A549 (cell line): ENCODE measurements around the gene PTPRN2. TPM values are rescaled to one million over a fixed set of nuclear protein-coding genes. Genes with fewer than 3 reads are reported as not detected.

Experiments used
- ATAC-seq, 2 experiments: fragments of 200-7000 bp in 1 of 2; fragments of >200 bp in 1 of 2; cut with Nextera tagmentation in 1 of 2; cut with Tn5 transposase in 1 of 2; 3 replicates each; pipeline versions ENCODE4 v1.8.0 to v1.9.1; 2018 to 2020; ENCODE audit warnings: mild to moderate bottlenecking in 1 of 2, moderate library complexity in 1 of 2
- CTCF ChIA-PET: fragments of 300-600 bp; sonication (Branson Sonifier 250); formaldehyde crosslinking; extraction: SDS; loops from one replicate; lab custom pipeline; 2021; ENCODE audit warnings: antibody characterized with exemption, inconsistent platforms; lab: Yijun Ruan, JAX
- POLR2A ChIA-PET: fragments of 350-600 bp; formaldehyde crosslinking; extraction: SDS; loops from one replicate; lab custom pipeline; 2021; ENCODE audit warnings: antibody characterized with exemption, inconsistent platforms; lab: Yijun Ruan, JAX
- DNase-seq, 2 experiments: peaks; one replicate each; pipeline versions ENCODE4 v3.0.0 to v3.0.0-alpha.2; 2011 to 2016; ENCODE audit warnings: low read depth in 1 of 2, low spot score in 1 of 2
- FAIRE-seq: peaks from 2 replicates; lab custom pipeline; 2011; peaks lifted over from hg19 to GRCh38; lab: Jason Lieb, UNC
- H3K27ac ChIP-seq, 2 experiments: fragments of >200 bp; sonication (Bioruptor Twin); formaldehyde crosslinking; 3 replicates each; pipeline ENCODE4 v1.5.1; 2016 to 2017
- H3K4me1 ChIP-seq: fragments of >200 bp; sonication (Bioruptor Twin); formaldehyde crosslinking; 3 replicates; pipeline ENCODE4 v1.6.1; 2016
- H3K4me2 ChIP-seq: fragments of >200 bp; sonication (Bioruptor Twin); formaldehyde crosslinking; 3 replicates; pipeline ENCODE4 v1.6.1; 2016
- H3K4me3 ChIP-seq: fragments of >200 bp; sonication (Bioruptor Twin); formaldehyde crosslinking; 3 replicates; pipeline ENCODE4 v1.5.1; 2016
- H3K9me3 ChIP-seq: fragments of >200 bp; sonication (Bioruptor Twin); formaldehyde crosslinking; 3 replicates; pipeline ENCODE4 v1.6.1; 2016
- ATOH8 ChIP-seq: fragments of 250-450 bp; sonication (Bioruptor Pico); IDR thresholded peaks from 2 replicates; pipeline ENCODE4 v1.5.0; 2020; ENCODE audit warnings: low read depth, mild to moderate bottlenecking, moderate library complexity
- BHLHE40 ChIP-seq: IDR thresholded peaks from 2 replicates; pipeline ENCODE4 v1.6.1; 2012; ENCODE audit warnings: low read depth, low read length, inconsistent platforms
- CHD2 ChIP-seq: fragments of 150-350 bp; IDR thresholded peaks from 2 replicates; pipeline ENCODE4 v1.6.1; 2014; ENCODE audit warnings: low read length; ENCODE audit not compliant: partially characterized antibody
- CHD4 ChIP-seq: fragments of 200-600 bp; sonication (generic); IDR thresholded peaks from 2 replicates; pipeline ENCODE4 v1.6.1; 2016; ENCODE audit warnings: antibody characterized with exemption, mild to moderate bottlenecking, borderline replicate concordance
- E2F6 ChIP-seq: IDR thresholded peaks from 2 replicates; pipeline ENCODE4 v1.6.1; 2012; ENCODE audit warnings: low read depth, borderline replicate concordance
- EHF ChIP-seq: fragments of 250-450 bp; sonication (Bioruptor Pico); IDR thresholded peaks from 2 replicates; pipeline ENCODE4 v1.5.0; 2020; ENCODE audit warnings: mild to moderate bottlenecking
- FOSL2 ChIP-seq, 2 experiments: fragments of 450-650 bp in 1 of 2; fragments of >200 bp in 1 of 2; sonication (Bioruptor Twin) in 1 of 2; formaldehyde crosslinking; IDR thresholded peaks; 2 replicates each; pipeline versions ENCODE4 v1.5.0 to v1.6.1; 2016 to 2020; ENCODE audit warnings: mild to moderate bottlenecking in 1 of 2, moderate library complexity in 1 of 2
- GATA3 ChIP-seq: IDR thresholded peaks from 2 replicates; pipeline ENCODE4 v1.6.1; 2012; ENCODE audit warnings: borderline replicate concordance
- HES2 ChIP-seq: fragments of >200 bp; sonication (Bioruptor Twin); formaldehyde crosslinking; IDR thresholded peaks from 2 replicates; pipeline ENCODE4 v1.6.1; 2016
- HOXB5 ChIP-seq: fragments of 250-450 bp; sonication (Bioruptor Pico); IDR thresholded peaks from 2 replicates; pipeline ENCODE4 v1.5.0; 2020; ENCODE audit warnings: mild to moderate bottlenecking, moderate library complexity
- JUN ChIP-seq, 2 experiments: fragments of >200 bp; sonication (Bioruptor Twin); formaldehyde crosslinking; IDR thresholded peaks; 2 replicates in 1 of 2; 3 replicates in 1 of 2; pipeline ENCODE4 v1.6.1; 2016 to 2017
- JUNB ChIP-seq: fragments of >200 bp; sonication (Bioruptor Twin); formaldehyde crosslinking; IDR thresholded peaks from 2 replicates; pipeline ENCODE4 v1.6.1; 2016
- KDM1A ChIP-seq: fragments of 200-600 bp; sonication (generic); IDR thresholded peaks from 2 replicates; pipeline ENCODE4 v1.6.1; 2016; ENCODE audit warnings: low read depth, mild to moderate bottlenecking
- MAX ChIP-seq: IDR thresholded peaks from 2 replicates; pipeline ENCODE4 v1.6.1; 2012
- POLR2AphosphoS2 ChIP-seq: conservative IDR thresholded peaks from 2 replicates; pipeline ENCODE4 v1.6.1; 2012; ENCODE audit warnings: low read length, improper control_type of control experiment, inconsistent platforms
- RARB ChIP-seq: fragments of 250-450 bp; sonication (Bioruptor Pico); IDR thresholded peaks from 2 replicates; pipeline ENCODE4 v1.8.0; 2021; ENCODE audit warnings: mild to moderate bottlenecking, moderate library complexity
- RCOR1 ChIP-seq: fragments of 150-350 bp; IDR thresholded peaks from 2 replicates; pipeline ENCODE4 v1.6.1; 2014; ENCODE audit warnings: antibody characterized with exemption, low read length, low read depth
- RNF2 ChIP-seq: fragments of 200-600 bp; sonication (generic); IDR thresholded peaks from 2 replicates; pipeline ENCODE4 v1.6.1; 2016; ENCODE audit warnings: low read depth, mild to moderate bottlenecking, antibody characterized with exemption, moderate library complexity, borderline replicate concordance
- SMC3 ChIP-seq: fragments of >200 bp; sonication (Bioruptor Twin); formaldehyde crosslinking; IDR thresholded peaks from 3 replicates; pipeline ENCODE4 v1.6.1; 2018; ENCODE audit warnings: inconsistent platforms
- SREBF2 ChIP-seq: fragments of 450-650 bp; IDR thresholded peaks from 2 replicates; pipeline ENCODE4 v1.6.1; 2014; ENCODE audit warnings: mild to moderate bottlenecking, moderate library complexity
- TP53 ChIP-seq: fragments of 250-450 bp; sonication (Bioruptor Pico); IDR thresholded peaks from 2 replicates; pipeline ENCODE4 v1.5.0; 2021; ENCODE audit warnings: mild to moderate bottlenecking, moderate library complexity
- ZFP36 ChIP-seq: fragments of 450-650 bp; IDR thresholded peaks from 2 replicates; pipeline ENCODE4 v1.6.1; 2014; ENCODE audit warnings: borderline replicate concordance; ENCODE audit not compliant: partially characterized antibody
- ZNF302 ChIP-seq: fragments of 250-450 bp; sonication (Bioruptor Pico); IDR thresholded peaks from 2 replicates; pipeline ENCODE4 v1.9.0; 2021; ENCODE audit warnings: inconsistent platforms, mild to moderate bottlenecking, moderate library complexity
- WGBS: methylation state at CpG from one replicate; pipeline ENCODE4 v1.1.6; 2017; ENCODE audit errors: missing lambda C conversion rate; 5-methylcytosine and 5-hydroxymethylcytosine counted together
- polyA plus RNA-seq, 4 experiments: library from polyadenylated mRNA; depleted of rRNA in 3 of 4; stranded (reverse); fragments of >200 nt; fragmentation: RNase III in 1 of 4; extraction: RNeasy Plus Mini Kit Qiagen cat#74134 plus additional on column Dnase treatment in 1 of 4; gene quantifications; 2 replicates in 3 of 4; 3 replicates in 1 of 4; pipeline ENCODE4 v1.2.3, GENCODE V29; 2011 to 2017
- TF ChIP-seq, protein P1 (sequence below): fragments of 250-450 bp; sonication (Bioruptor Pico); IDR thresholded peaks from 2 replicates; pipeline ENCODE4 v1.5.0; 2021; ENCODE audit warnings: mild to moderate bottlenecking, moderate library complexity, borderline replicate concordance
- TF ChIP-seq, protein P2 (sequence below): IDR thresholded peaks from 2 replicates; pipeline ENCODE4 v1.6.1; 2012
- TF ChIP-seq, protein P3 (sequence below): fragments of 200-600 bp; sonication (generic); IDR thresholded peaks from 2 replicates; pipeline ENCODE4 v1.6.1; 2016; ENCODE audit warnings: antibody characterized with exemption, mild to moderate bottlenecking, moderate library complexity

The PTPRN2 gene
- polyA plus RNA-seq, 2 of the 4 experiments (the other 2 are of a cell fraction) = 0.41 to 1.2 TPM

GRCh38 chr7:157845203-157845835, 742.3 kb downstream of the PTPRN2 start (continued):
- TF ChIP-seq CHD2 = no peak
- no peak for TF ChIP-seq MAX
- no peak for TF ChIP-seq CHD4
- no peak for TF ChIP-seq SMC3
- no peak for TF ChIP-seq E2F6
- TF ChIP-seq POLR2AphosphoS2 = no peak
- no peak for TF ChIP-seq JUNB
- no peak for TF ChIP-seq HOXB5 (CRISPR knock-in tag)

- H3K4me3 ChIP-seq = no peak overlapping the region
- 48% methylated on average over 14 of the region's 17 CpGs for WGBS
- CTCF ChIA-PET = no interaction called here
- no peak for TF ChIP-seq TP53 (CRISPR knock-in tag)
- TF ChIP-seq RCOR1 = no peak
- TF ChIP-seq, protein P1, sequence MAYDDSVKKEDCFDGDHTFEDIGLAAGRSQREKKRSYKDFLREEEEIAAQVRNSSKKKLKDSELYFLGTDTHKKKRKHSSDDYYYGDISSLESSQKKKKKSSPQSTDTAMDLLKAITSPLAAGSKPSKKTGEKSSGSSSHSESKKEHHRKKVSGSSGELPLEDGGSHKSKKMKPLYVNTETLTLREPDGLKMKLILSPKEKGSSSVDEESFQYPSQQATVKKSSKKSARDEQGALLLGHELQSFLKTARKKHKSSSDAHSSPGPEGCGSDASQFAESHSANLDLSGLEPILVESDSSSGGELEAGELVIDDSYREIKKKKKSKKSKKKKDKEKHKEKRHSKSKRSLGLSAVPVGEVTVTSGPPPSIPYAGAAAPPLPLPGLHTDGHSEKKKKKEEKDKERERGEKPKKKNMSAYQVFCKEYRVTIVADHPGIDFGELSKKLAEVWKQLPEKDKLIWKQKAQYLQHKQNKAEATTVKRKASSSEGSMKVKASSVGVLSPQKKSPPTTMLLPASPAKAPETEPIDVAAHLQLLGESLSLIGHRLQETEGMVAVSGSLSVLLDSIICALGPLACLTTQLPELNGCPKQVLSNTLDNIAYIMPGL (CRISPR knock-in tag) = no peak
- no peak for TF ChIP-seq RARB (CRISPR knock-in tag)
- no peak for TF ChIP-seq ATOH8 (CRISPR knock-in tag)
- no peak for TF ChIP-seq HES2
- TF ChIP-seq E2F6 = no peak
- TF ChIP-seq, protein P2, sequence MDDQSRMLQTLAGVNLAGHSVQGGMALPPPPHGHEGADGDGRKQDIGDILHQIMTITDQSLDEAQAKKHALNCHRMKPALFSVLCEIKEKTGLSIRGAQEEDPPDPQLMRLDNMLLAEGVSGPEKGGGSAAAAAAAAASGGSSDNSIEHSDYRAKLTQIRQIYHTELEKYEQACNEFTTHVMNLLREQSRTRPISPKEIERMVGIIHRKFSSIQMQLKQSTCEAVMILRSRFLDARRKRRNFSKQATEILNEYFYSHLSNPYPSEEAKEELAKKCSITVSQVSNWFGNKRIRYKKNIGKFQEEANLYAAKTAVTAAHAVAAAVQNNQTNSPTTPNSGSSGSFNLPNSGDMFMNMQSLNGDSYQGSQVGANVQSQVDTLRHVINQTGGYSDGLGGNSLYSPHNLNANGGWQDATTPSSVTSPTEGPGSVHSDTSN = no peak
- TF ChIP-seq ZNF302 (CRISPR knock-in tag) = no peak
- TF ChIP-seq RNF2 = no peak
- no peak for TF ChIP-seq KDM1A
- TF ChIP-seq ZFP36 = no peak
- TF ChIP-seq, protein P3, sequence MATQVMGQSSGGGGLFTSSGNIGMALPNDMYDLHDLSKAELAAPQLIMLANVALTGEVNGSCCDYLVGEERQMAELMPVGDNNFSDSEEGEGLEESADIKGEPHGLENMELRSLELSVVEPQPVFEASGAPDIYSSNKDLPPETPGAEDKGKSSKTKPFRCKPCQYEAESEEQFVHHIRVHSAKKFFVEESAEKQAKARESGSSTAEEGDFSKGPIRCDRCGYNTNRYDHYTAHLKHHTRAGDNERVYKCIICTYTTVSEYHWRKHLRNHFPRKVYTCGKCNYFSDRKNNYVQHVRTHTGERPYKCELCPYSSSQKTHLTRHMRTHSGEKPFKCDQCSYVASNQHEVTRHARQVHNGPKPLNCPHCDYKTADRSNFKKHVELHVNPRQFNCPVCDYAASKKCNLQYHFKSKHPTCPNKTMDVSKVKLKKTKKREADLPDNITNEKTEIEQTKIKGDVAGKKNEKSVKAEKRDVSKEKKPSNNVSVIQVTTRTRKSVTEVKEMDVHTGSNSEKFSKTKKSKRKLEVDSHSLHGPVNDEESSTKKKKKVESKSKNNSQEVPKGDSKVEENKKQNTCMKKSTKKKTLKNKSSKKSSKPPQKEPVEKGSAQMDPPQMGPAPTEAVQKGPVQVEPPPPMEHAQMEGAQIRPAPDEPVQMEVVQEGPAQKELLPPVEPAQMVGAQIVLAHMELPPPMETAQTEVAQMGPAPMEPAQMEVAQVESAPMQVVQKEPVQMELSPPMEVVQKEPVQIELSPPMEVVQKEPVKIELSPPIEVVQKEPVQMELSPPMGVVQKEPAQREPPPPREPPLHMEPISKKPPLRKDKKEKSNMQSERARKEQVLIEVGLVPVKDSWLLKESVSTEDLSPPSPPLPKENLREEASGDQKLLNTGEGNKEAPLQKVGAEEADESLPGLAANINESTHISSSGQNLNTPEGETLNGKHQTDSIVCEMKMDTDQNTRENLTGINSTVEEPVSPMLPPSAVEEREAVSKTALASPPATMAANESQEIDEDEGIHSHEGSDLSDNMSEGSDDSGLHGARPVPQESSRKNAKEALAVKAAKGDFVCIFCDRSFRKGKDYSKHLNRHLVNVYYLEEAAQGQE = no peak
- TF ChIP-seq JUN (IDR thresholded peaks at IDR 0.05) = no peak
- TF ChIP-seq SREBF2 = no peak
- TF ChIP-seq BHLHE40 = no peak
- no peak for TF ChIP-seq MAX
- TF ChIP-seq GATA3 = no peak
- no peak for TF ChIP-seq FOSL2 (IDR thresholded peaks at IDR 0.05)
- no peak for TF ChIP-seq FOSL2 (CRISPR knock-in tag; IDR thresholded peaks at IDR 0.05)
- no peak for TF ChIP-seq EHF (CRISPR knock-in tag)
- TF ChIP-seq, all 56 proteins: peak for 0
- FAIRE-seq (no peak), DNase-seq (no peak), ATAC-seq (no peak)
- POLR2A ChIA-PET = no interaction called here
- Histone ChIP-seq H3K4me2 (no peak overlapping the region), H3K4me1 (no peaks in the 10 kb centered on the region), H3K9me3 (peaks cover 7% of the 10 kb centered on the region; the same call in 2 of the 3 replicates), H3K27ac (no peak overlapping the region)
These were observed 743.0 kb downstream of the PTPRN2 start for GRCh38 chr7:157844611-157845010.
